GM12878 (cell line): Measurements from ENCODE around the gene DERA. TPM values are rescaled to one million over a fixed set of nuclear protein-coding genes. Genes with fewer than 3 reads are reported as not detected.

Source experiments
- ATAC-seq: fragments of 200-7000 bp; cut with Tn5 transposase; 3 replicates; pipeline ENCODE4 v1.9.1; 2020; ENCODE audit warnings: mild to moderate bottlenecking, moderate library complexity
- BruUV-seq: library from RNA; stranded (reverse); fragments of 400-500 nt; replicated peaks from 2 replicates; lab custom pipeline; 2021; lab: Mats Ljungman, UMichigan
- CTCF ChIA-PET: fragments of 300-600 bp; sonication (Branson Sonifier 250); formaldehyde crosslinking; extraction: SDS; loops from one replicate; lab custom pipeline; 2021; ENCODE audit warnings: inconsistent platforms; lab: Yijun Ruan, JAX
- POLR2A ChIA-PET: fragments of 350-600 bp; formaldehyde crosslinking; extraction: SDS; loops from one replicate; lab custom pipeline; 2021; ENCODE audit warnings: inconsistent platforms; lab: Charles Lee
- RAD21 ChIA-PET: fragments of 300-600 bp; sonication (Branson Sonifier 250); formaldehyde crosslinking; loops from one replicate; lab custom pipeline; 2023; ENCODE audit warnings: antibody characterized with exemption; ENCODE audit not compliant: unreplicated experiment; lab: Charles Lee
- SMC1A ChIA-PET: fragments of 300-600 bp; sonication (Branson Sonifier 250); formaldehyde crosslinking; loops from one replicate; lab custom pipeline; 2023; ENCODE audit not compliant: unreplicated experiment, uncharacterized antibody; lab: Charles Lee
- DNase-seq: peaks from one replicate; pipeline ENCODE4 v3.0.0-alpha.2; 2011; ENCODE audit warnings: low read depth, low spot score
- FAIRE-seq: peaks from 3 replicates; lab custom pipeline; 2011; peaks lifted over from hg19 to GRCh38; lab: Jason Lieb, UNC
- H2AFZ ChIP-seq: 2 replicates; pipeline ENCODE4 v1.6.0; 2011; ENCODE audit warnings: low read depth, low read length, control low read depth; ENCODE audit not compliant: control insufficient read depth
- H3K27ac ChIP-seq: 2 replicates; pipeline ENCODE4 v1.5.1; 2011; ENCODE audit warnings: control low read depth; ENCODE audit not compliant: control insufficient read depth, insufficient read depth
- H3K27me3 ChIP-seq, 2 experiments: replicated peaks in 1 of 2; 2 replicates each; pipeline versions ENCODE4 v1.6.0 to v1.6.1; 2011; ENCODE audit warnings: low read length in 1 of 2; ENCODE audit not compliant: control insufficient read depth in 2 of 2, insufficient read depth in 2 of 2
- H3K36me3 ChIP-seq, 2 experiments: 2 replicates each; pipeline ENCODE4 v1.5.1; 2011; ENCODE audit warnings: low read length in 1 of 2; ENCODE audit not compliant: control insufficient read depth in 2 of 2, insufficient read depth in 2 of 2
- H3K4me1 ChIP-seq: 2 replicates; pipeline ENCODE4 v1.6.1; 2011; ENCODE audit warnings: mild to moderate bottlenecking, low read length, moderate library complexity, mixed read lengths; ENCODE audit not compliant: control insufficient read depth, insufficient read depth
- H3K4me2 ChIP-seq: 2 replicates; pipeline ENCODE4 v1.6.0; 2011; ENCODE audit warnings: control low read depth; ENCODE audit not compliant: control insufficient read depth, insufficient read depth
- H3K4me3 ChIP-seq: fragments of 200-600 bp; sonication (generic); 2 replicates; pipeline ENCODE4 v1.5.1; 2016
- H3K79me2 ChIP-seq: 2 replicates; pipeline ENCODE4 v1.6.0; 2011; ENCODE audit warnings: low read length; ENCODE audit not compliant: control insufficient read depth, insufficient read depth
- H3K9ac ChIP-seq: 2 replicates; pipeline ENCODE4 v1.8.0; 2011; ENCODE audit warnings: low read length, control low read depth, mixed read lengths; ENCODE audit not compliant: control insufficient read depth, insufficient read depth
- H3K9me3 ChIP-seq: replicated peaks from 3 replicates; pipeline ENCODE4 v1.5.1; 2011; ENCODE audit warnings: mild to moderate bottlenecking, low read length; ENCODE audit not compliant: control insufficient read depth, insufficient read depth
- H4K20me1 ChIP-seq: 2 replicates; pipeline ENCODE4 v1.6.0; 2011; ENCODE audit not compliant: control insufficient read depth, insufficient read depth
- CTCF ChIP-seq, 3 experiments: IDR thresholded peaks in 2 of 3; conservative IDR thresholded peaks in 1 of 3; 2 replicates each; pipeline ENCODE4 v1.5.1; 2011; ENCODE audit warnings: low read depth in 3 of 3, low read length in 3 of 3, mild to moderate bottlenecking in 3 of 3, control low read depth in 2 of 3, moderate library complexity in 2 of 3, inconsistent platforms in 1 of 3, mixed read lengths in 1 of 3; ENCODE audit not compliant: control insufficient read depth in 2 of 3, insufficient read depth in 1 of 3; ENCODE audit errors: extremely low read depth in 1 of 3
- EGR1 ChIP-seq, 2 experiments: IDR thresholded peaks; 1 replicate in 1 of 2; 2 replicates in 1 of 2; pipeline ENCODE4 v1.6.1; 2011 to 2012; ENCODE audit warnings: low read depth in 2 of 2, low read length in 2 of 2, borderline replicate concordance in 1 of 2, mild to moderate bottlenecking in 1 of 2, moderate library complexity in 1 of 2
- MXI1 ChIP-seq: fragments of 150-350 bp; IDR thresholded peaks from 2 replicates; pipeline ENCODE4 v1.6.1; 2011; ENCODE audit warnings: low read depth, mild to moderate bottlenecking, inconsistent platforms, low read length, improper control_type of control experiment
- POLR2AphosphoS2 ChIP-seq: IDR thresholded peaks from 2 replicates; pipeline ENCODE4 v1.6.1; 2011; ENCODE audit warnings: low read depth, mild to moderate bottlenecking, low read length, improper control_type of control experiment, moderate library complexity
- SIX5 ChIP-seq: IDR thresholded peaks from 2 replicates; pipeline ENCODE4 v1.6.1; 2011; ENCODE audit warnings: mild to moderate bottlenecking, low read depth, low read length, moderate library complexity; ENCODE audit not compliant: severe bottlenecking
- SMAD1 ChIP-seq: fragments of 450-650 bp; IDR thresholded peaks from 2 replicates; pipeline ENCODE4 v1.6.1; 2018; ENCODE audit warnings: mild to moderate bottlenecking, low read depth; ENCODE audit not compliant: partially characterized antibody
- ZBED1 ChIP-seq: IDR thresholded peaks from 2 replicates; pipeline ENCODE4 v1.6.1; 2016; ENCODE audit warnings: borderline replicate concordance
- WGBS: methylation state at CpG from one replicate; pipeline ENCODE4 v1.1.6; 2016; ENCODE audit warnings: low lambda C conversion rate; ENCODE audit not compliant: insufficient replicate concordance, insufficient coverage; ENCODE audit errors: missing lambda C conversion rate; 5-methylcytosine and 5-hydroxymethylcytosine counted together
- in situ Hi-C: fragments of 300-500 bp; cut with MboI; formaldehyde crosslinking; loops from 9 replicates; pipeline ENCODE4 v1.14.3; 2018; ENCODE audit warnings: mixed read lengths
- intact Hi-C: fragments of 100-400 bp; cut with micrococcal nuclease; formaldehyde crosslinking; loops from one replicate; pipeline ENCODE4 v1.14.2; 2022; ENCODE audit not compliant: unreplicated experiment
- polyA plus RNA-seq, 11 experiments: library from polyadenylated mRNA; depleted of rRNA in 4 of 11; unstranded in 6 of 11; stranded (reverse) in 5 of 11; fragments of >200 nt; fragmentation: Nextera tagmentation in 4 of 11; fragmentation: Illumina TruSeq in 1 of 11; extraction: Ambion mirVana in 4 of 11; extraction: Trizol in 1 of 11; gene quantifications; 1 replicate in 1 of 11; 2 replicates in 10 of 11; pipeline versions ENCODE4 v1.2.1 to v1.2.3, GENCODE V29; 2011 to 2016; ENCODE audit warnings: inconsistent platforms in 2 of 11, missing spikeins in 2 of 11, low read depth in 1 of 11
- total RNA-seq, 4 experiments: library from RNA; depleted of rRNA in 3 of 4; stranded (reverse); fragments of >200 nt in 3 of 4; fragmentation: Illumina TruSeq in 1 of 4; extraction: Trizol in 1 of 4; gene quantifications; 2 replicates each; pipeline versions ENCODE4 v1.2.1 to v1.2.3, GENCODE V29; 2013 to 2021

Gene DERA
- total and polyA plus RNA-seq, 10 of the 15 experiments (the other 5 are each of a cell fraction or from before 2014, with no cell fraction given): 34.9 to 97.1 (median 40.8) TPM

- FAIRE-seq: no peak
- in situ Hi-C loops: no loop called here
- ChIA-PET SMC1A (interaction anchor here (1.2 to 1.5 kb wide), 2 partner anchors 10 to 43 kb away, joined by 3 to 4 read pairs; no protein-coding TSS in a partner anchor), RAD21 (no interaction called here), CTCF (interaction anchor here (0.9 to 1.0 kb wide), 2 partner anchors 9 to 394 kb away, joined by 3 to 4 read pairs; no protein-coding TSS in a partner anchor), POLR2A (no interaction called here)
- Histone ChIP-seq H3K4me3 (no peak overlapping the region), H3K9me3 (no peaks in the 10 kb centered on the region), H3K27me3 (no peaks in the 10 kb centered on the region), H3K36me3 (peaks cover 0 to 4% of the 10 kb centered on the region in 2 experiments; a peak in 2 of 4 replicates), H3K4me1 (no peaks in the 10 kb centered on the region), H3K27ac (no peak overlapping the region), H3K79me2 (no peaks in the 10 kb centered on the region), H3K4me2 (no peak overlapping the region), H2AFZ (no peak overlapping the region), H3K9ac (no peak overlapping the region), H4K20me1 (no peaks in the 10 kb centered on the region)
- intact Hi-C loops: no loop called here
- DNase-seq: no peak
- peak; percentile 96 for ATAC-seq
- BruUV-seq: no TSS peak
- no peak for TF ChIP-seq EGR1 (IDR thresholded peaks at IDR 0.05; ENCODE audit: borderline replicate concordance in 1 of 2, low read depth in 2 of 2, low read length in 2 of 2)
- no peak for TF ChIP-seq POLR2AphosphoS2
- TF ChIP-seq SMAD1: no peak
- no peak for TF ChIP-seq MXI1
- TF ChIP-seq ZBED1: no peak
- peak; percentile 24 to 73 (median 46); a peak in 5 of 6 replicates for TF ChIP-seq CTCF (IDR thresholded peaks at IDR 0.05 in 2 of 3, conservative IDR thresholded peaks at IDR 0.05 in 1 of 3; ENCODE audit: control insufficient read depth in 2 of 3, extremely low read depth in 1 of 3, insufficient read depth in 1 of 3, low read depth in 3 of 3, low read length in 3 of 3)
- TF ChIP-seq SIX5: no peak
- 60% methylated on average over 2 of the region's 2 CpGs for WGBS
These were observed 68.3 kb downstream of the DERA start for GRCh38 chr12:15979096-15980092.
